Fibroblast of the conjunctiva (primary cell): ENCODE results near the gene PPP1R18.

Source experiments
- DNase-seq: peaks from one replicate; pipeline ENCODE4 v3.0.0-alpha.2; 2010; ENCODE audit warnings: low read depth

PPP1R18 gene

DNA sequence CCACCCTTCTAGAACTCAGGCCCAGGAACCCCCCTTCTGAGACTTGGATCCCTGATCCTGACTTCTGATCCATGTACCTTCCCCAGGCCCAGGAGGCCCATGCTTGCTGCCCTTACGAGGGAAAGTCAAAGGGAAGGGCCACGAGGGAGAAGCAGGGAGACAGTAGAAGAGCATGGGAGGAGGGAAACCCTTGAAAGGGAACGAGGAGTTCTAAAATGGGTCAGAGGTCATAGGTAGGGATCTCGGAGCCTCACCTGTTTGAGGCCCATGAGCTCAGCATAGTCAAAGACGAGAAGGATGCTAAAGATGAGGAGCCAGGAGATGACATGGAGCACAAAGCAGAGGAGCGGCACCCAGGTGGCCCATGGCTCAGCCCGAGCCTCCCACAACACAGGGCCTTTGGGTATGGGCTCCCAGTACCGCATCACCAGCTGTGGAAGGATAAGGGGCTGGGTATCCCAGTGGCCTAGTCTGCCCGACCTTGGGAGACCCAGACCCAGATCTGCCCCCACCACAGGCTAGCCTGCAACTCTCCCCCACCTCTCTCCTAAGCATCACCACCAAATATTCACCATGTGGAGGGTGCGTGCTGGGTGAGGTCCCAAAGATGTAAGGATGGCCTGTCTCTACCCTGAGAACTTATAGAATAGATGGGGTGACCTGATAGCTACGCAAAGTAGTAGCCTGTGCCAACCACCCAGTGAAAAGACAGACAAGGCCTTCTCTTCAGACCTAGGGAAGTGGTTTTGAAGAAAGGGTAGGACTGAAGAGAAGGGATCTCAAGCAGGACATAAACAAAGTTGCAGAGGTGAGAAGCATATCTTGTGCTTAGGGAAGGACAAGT is 2.8 kb upstream of the PPP1R18 start:
- no peak for DNase-seq

DNA sequence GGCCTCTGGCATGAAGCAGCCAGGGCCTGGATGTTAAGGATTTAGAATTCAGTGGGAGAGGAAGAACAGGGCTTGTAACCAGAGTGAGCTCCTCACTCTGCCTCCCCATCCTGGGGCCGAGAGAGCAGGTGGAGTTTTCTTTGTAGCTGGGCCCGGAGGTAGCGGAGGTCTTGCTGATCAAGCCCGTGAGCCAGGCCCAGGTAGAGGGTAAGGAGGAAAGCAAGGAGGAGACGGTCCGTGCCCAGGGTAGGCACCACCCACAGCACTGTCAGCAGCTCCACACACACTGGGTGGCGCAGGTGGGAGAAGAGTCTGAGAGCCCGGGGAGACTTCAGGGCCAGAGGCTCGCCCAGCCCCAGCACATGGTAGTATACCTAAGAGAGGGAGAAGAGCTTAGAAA is 2.1 kb upstream of the PPP1R18 start:
- no peak for DNase-seq

DNA sequence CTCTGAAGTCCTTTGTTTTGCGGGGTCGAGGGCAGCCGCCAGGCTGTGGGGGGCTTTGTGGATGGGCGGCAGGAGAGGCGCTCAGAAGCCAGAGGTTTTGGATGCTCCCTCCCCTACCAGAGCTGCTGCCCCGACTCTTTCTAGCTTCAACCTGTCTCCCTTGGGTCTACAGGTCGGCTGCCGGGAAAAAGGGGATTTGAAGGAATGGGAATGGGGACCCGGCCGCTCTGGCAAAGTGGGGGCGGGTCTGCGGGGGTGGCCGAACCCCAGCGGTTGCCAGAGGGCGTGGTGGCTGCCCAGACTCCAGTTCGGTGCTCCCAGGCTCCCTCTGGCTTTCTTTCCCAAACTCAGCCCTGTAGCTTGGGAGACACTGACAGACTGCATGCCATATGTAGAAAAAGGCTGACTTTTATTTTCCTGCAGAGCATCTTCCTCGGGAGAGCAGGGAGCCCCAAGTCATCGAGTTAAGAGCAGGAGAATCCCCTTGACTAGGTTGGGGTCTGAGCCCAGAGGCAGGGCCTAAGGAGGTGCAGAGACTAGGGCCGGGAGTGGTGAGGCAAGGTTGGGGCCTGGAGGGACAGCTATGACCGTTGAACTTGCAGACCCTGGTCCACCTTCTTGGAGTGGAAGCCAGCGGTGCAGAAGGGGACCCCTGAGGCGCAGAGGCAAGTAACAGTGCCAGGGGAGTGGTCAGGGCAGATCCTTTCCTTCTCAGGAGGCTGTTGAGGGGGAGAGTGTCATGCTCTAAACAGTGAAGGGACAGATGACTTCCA is 1.4 kb upstream of the PPP1R18 start:
- no peak for DNase-seq

GRCh38 chr6:30686908-30687658 is 638 bp upstream of the PPP1R18 start:
- DNase-seq: peak; percentile 98

- no peak for DNase-seq
These were observed 1.1 kb downstream of the PPP1R18 start for GRCh38 chr6:30685157-30686008.

DNA sequence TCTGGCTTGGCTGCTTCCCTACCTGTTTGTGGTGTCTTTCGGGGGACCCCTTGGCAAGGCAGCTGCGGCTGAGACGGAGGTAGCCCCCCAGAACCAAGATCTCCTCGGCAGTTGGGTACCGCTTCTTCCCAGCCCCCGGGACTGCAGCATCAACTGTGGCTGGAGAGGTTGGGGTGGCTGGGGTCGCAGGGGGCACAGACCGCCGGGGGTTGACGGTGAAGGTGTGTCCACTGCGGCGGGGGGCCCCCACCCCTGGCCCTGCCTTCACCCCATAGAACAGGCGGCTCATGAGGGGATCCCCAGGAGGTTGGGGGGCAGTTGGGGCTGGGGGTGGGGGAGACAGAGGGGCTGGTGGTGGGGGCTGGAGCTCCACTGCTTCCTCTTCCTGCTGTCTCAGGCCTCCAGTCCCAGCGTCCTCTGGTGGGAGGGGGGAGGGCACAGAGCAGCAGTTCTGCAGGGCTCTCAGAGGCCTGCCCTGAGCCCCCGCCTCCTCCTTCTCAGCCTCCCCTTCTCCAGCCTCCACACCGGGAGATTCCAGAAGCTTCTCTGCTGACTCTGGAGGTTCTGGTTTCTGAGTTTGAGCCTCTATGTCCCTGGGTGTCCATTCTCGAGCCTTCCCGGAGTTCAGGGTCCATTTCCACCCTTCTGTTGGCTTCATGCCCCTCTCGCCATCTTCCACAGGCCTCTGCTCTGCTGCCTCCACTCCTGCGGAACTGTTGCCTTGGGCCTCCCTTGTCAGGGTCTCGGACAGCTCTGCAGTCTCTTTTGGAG is 1.9 kb downstream of the PPP1R18 start:
- DNase-seq: no peak

- no peak for DNase-seq
These were observed 2.5 kb downstream of the PPP1R18 start for GRCh38 chr6:30683980-30684338.

DNA sequence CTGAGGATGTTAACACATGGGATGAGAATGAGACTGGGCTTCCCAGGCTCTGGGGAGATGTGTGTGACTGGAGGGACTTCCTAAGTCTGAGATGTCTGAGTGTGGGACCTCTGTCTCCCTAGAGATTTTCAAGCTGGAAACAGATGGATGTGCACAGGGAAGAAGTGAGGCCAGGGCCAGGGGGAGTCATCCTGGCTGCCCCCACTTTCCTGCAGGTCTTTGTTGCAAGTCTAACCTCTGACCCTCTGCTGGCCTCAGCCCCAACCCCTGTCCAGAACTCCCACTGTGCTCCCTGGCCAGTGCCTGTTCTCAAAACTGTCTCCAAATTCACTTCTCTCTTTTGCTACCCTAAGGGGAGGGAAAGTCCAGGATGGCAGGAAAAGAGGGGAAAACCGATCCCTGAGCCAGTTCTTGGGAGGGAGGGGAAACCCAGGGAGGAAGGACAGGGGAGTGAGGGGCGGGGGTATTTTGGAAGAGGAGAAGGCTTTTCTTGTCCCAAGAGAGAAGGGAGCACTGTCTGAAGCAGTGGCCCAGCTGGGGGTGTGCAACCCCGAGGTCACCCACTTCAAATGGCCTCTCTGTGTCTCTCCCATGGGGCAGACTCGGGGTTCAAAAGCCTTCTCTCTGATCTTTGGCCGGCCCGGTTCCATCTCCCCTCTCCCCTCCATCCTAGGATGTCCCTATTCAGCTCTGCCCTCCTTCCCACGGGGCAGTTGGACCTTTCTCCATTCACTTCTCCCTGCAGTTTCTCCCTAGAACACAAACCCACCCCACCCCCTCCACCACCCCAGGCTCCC is 3.1 kb downstream of the PPP1R18 start:
- no peak for DNase-seq

- DNase-seq: no peak
These were observed 4.0 kb downstream of the PPP1R18 start for GRCh38 chr6:30682143-30683117.

GRCh38 chr6:30681766-30682142 is 4.7 kb downstream of the PPP1R18 start:
- DNase-seq: no peak

DNA sequence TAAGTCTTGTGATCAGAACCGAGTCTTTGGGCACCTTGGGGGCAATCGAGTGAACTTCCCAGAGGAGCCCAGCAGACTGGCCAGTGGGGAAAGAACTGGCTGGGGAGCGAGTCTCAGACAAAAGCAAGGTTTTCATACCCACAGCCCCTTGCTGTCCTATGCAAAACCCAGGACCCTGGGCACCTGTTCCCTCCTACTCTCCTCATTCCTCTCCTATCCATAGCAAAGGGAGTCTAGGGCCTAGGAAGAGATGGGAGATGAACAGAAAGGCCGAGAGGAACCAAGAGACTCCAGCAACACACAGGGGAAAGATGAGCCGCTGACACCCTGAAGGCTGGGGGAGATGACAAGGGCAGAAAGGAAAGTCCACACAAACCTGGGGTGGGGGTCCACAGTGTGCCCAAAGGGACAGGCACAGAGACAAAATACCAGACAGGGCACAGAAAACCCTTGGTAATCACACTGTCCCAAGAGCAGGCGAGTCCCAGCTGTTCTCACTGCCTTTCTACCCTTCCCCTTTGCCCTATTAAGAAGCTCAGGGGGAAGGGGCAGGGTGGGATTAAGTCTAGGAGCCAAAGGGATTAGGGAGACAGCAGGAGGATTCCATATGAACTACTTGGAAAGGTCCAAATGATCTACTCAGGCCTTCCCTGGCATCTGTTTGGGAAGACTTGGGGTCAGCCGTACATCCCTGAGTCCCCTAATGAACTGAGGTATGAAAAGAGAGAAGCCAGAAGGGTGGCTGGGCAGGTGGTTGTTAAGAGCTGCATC is 6.5 kb downstream of the PPP1R18 start:
- DNase-seq: no peak

DNA sequence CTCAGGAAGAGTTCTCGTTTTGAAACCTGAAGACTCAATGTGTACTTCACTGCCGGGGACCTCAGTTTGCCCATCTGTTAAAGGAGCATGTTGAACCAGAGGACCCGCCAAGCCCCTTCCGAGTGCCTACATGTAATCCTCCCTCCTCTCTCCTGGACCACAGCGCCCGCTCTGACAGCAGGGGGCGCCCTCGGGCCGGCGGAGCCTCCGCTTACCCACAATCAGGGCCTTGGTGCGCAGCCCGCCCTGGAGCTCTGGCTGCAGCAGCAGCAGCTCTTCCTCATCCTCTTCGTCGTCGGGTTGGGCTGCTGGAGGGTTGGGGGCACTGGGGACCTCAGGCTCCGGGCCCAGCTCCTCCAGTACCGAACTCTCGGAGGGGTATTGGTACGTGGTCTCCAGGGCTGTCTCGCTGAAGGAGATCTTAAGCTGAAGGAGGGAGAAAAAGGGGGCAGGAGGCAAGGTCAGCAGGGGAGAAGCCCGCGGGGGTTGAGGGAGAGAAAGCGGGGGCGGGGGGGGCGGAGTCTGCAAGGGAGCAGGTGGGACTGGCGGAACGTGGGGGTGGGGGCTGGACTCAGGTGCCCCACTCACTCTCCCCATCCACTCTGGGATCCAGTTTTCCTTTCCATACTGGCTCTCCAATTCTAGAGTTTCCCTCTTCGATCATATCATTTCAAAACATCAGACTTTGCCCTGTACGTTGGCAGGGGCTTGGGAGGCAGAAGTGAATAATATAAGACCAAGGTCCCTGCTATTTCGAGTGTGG is 7.3 kb downstream of the PPP1R18 start:
- DNase-seq: peak; percentile 64

- no peak for DNase-seq
These were observed 9.7 kb downstream of the PPP1R18 start for GRCh38 chr6:30676660-30677285.

- DNase-seq: peak; percentile 95
These were observed 13.8 kb downstream of the PPP1R18 start, which contains the start of gene DHX16 for GRCh38 chr6:30672445-30673253. DHX16 (minus strand) TSS chr6:30673006; CDS start chr6:30672841, 165 bp downstream.

GRCh38 chr6:30670760-30671527 is 15.5 kb downstream of the PPP1R18 start:
- no peak for DNase-seq
